ENCODE results near the gene B3GAT3.
"Not testable (repeated sequence)": the region's sequence is repeated elsewhere in the genome, so short reads cannot be mapped to it uniquely, and the experiment has no call there.

Gene B3GAT3

DNA sequence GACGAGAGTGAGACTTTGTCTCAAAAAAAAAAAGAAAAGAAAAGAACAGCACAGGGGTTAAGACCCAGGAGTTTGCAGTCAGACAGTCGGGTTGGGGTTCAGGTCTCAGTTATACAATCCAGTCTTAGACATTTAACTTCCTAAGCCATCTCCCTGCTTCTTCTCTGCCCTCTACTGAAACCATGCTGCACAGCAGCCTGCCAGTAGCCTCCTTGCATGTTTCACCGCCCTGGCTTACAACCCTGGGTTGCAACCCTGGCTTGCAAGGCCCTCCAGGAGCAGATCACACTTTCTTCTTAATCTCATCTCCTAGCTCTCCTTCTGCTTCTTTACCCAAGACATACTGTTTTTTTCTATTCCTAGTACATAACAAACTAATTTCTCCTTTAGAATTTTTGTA, 5.9 kb upstream of the B3GAT3 start:
- H3K27me3 ChIP-seq (ENCODE audit: insufficient read depth, low read depth, severe bottlenecking), result no peaks in the 10 kb centered on the region
- peaks cover 78% of the 10 kb centered on the region for H3K36me3 ChIP-seq
- peak; percentile 36; the same call in 1 of the 2 replicates for TF ChIP-seq CTCF (IDR thresholded peaks at IDR 0.05; ENCODE audit: low read depth, low read length)

DNA sequence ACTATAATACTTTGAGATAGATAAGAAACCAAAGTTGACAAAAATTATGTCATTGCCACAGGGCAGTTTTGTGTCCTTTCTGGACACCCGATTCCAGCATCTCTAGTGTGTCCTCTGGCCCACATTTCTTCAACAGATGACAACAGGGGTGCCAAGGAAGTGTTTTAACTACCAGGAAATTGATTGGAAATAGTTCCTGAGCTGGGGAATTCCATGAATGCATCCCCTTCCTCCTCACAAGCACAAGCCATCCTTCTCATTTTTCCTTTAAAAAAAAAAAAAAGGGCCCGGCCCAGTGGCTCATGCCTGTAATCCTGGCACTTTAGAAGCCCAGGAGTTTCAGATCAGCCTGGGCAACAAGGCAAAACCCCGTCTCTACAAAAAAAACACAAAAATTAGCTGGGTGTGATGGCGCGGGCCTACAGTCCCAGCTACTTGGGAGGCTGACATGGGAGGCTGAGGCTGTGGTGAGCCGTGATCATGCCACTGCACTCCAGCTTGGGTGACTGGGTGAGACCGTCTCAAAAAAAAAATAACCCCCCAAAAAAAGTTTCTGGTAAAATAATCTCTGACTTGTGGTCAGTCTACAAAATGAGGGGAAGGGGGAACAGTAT, 797 bp upstream of the B3GAT3 start:
- H3K27me3 ChIP-seq (ENCODE audit: insufficient read depth, low read depth, severe bottlenecking), result no peaks in the 10 kb centered on the region
- peaks cover 30% of the 10 kb centered on the region for H3K36me3 ChIP-seq
- DNase-seq, result no peak
- H3K9me3 ChIP-seq (ENCODE audit: severe bottlenecking), result no peaks in the 10 kb centered on the region
- H3K4me3 ChIP-seq (ENCODE audit: low read depth, low read length), result peak overlapping the region; percentile 39
- H3K27ac ChIP-seq, result peak overlapping the region; percentile 57
- no peak for TF ChIP-seq CTCF (IDR thresholded peaks at IDR 0.05; ENCODE audit: low read depth, low read length)

More for the DNA sequence above, 5.9 kb upstream of the B3GAT3 start:
- DNase-seq, result no peak
- H3K9me3 ChIP-seq (ENCODE audit: severe bottlenecking), result no peaks in the 10 kb centered on the region
- no peak overlapping the region for H3K4me3 ChIP-seq (ENCODE audit: low read depth, low read length)
- no peak overlapping the region for H3K27ac ChIP-seq

- Histone ChIP-seq H3K4me3 (ENCODE audit: low read depth, low read length) (peak overlapping the region; percentile 69), H3K9me3 (ENCODE audit: severe bottlenecking) (no peaks in the 10 kb centered on the region), H3K27me3 (ENCODE audit: insufficient read depth, low read depth, severe bottlenecking) (no peaks in the 10 kb centered on the region), H3K27ac (peak overlapping the region; percentile 86), H3K36me3 (peaks cover 21% of the 10 kb centered on the region)
- no peak for DNase-seq
- no peak for TF ChIP-seq CTCF (IDR thresholded peaks at IDR 0.05; ENCODE audit: low read depth, low read length)
These were observed 689 bp downstream of the B3GAT3 start for GRCh38 chr11:62621027-62621566.

DNA sequence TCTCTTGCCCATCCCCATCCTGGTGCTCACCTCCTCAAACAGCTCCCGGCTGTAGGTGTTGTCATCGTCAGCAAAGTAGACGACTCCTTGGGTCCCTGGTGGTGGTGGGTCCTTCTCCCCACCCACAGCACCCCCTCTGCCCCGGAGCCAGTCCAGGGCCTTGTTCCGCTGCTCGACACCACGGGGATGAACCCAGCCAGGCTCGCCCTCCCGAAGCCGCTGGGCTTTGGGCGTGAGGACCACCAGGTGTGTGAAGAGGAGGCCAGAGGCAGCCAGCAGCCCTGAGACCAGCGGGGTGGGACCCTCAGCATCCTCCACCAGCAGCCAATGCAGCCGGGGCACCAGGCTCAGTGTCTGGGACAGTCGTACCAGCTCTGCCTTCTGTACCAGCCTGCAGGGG, 4.8 kb downstream of the B3GAT3 start:
- not testable (repeated sequence) for H3K27ac ChIP-seq; DNase-seq; H3K9me3 ChIP-seq (ENCODE audit: severe bottlenecking); H3K36me3 ChIP-seq; H3K4me3 ChIP-seq (ENCODE audit: low read depth, low read length); H3K27me3 ChIP-seq (ENCODE audit: insufficient read depth, low read depth, severe bottlenecking)

DNA sequence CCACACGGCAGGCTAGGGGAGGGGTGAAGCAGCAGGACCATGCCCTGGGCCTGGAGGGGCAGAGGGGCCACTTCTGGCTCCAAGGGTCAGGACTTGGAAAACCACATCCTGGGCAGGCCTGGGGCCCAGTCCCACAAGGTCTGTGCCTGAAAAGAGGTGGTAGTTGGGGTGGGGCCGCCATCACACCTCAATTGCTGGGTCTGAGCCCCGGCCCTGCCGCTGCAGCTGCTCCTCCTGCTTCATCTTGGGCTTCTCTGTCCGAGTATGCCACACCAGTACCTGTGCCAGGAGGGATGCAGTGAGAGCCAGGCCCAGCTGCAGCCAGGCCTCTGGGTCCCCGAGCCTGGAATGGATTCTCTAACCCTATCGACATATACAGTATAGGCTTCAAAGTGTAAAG, 6.3 kb downstream of the B3GAT3 start:
- no peaks in the 10 kb centered on the region for H3K9me3 ChIP-seq (ENCODE audit: severe bottlenecking)
- no peak for DNase-seq
- no peak overlapping the region for H3K27ac ChIP-seq
- TF ChIP-seq CTCF (IDR thresholded peaks at IDR 0.05; ENCODE audit: low read depth, low read length), result no peak
- H3K4me3 ChIP-seq (ENCODE audit: low read depth, low read length), result no peak overlapping the region
- no peaks in the 10 kb centered on the region for H3K27me3 ChIP-seq (ENCODE audit: insufficient read depth, low read depth, severe bottlenecking)
- peaks cover 5% of the 10 kb centered on the region; the same call in 1 of the 2 replicates for H3K36me3 ChIP-seq

GRCh38 chr11:62614275-62614674, 7.5 kb downstream of the B3GAT3 start:
- H3K36me3 ChIP-seq, result peaks cover 5% of the 10 kb centered on the region; the same call in 1 of the 2 replicates
- H3K27ac ChIP-seq, result peak overlapping the region; percentile 6; the same call in 1 of the 2 replicates
- no peak for DNase-seq
- no peaks in the 10 kb centered on the region for H3K27me3 ChIP-seq (ENCODE audit: insufficient read depth, low read depth, severe bottlenecking)
- H3K4me3 ChIP-seq (ENCODE audit: low read depth, low read length), result no peak overlapping the region
- H3K9me3 ChIP-seq (ENCODE audit: severe bottlenecking), result no peaks in the 10 kb centered on the region
- no peak for TF ChIP-seq CTCF (IDR thresholded peaks at IDR 0.05; ENCODE audit: low read depth, low read length)

All from WERI-Rb-1 (cell line).